PFSK-1 (cell line): ENCODE measurements around the gene MAFF.

Experiments used
- POLR2AphosphoS5 ChIP-seq: IDR thresholded peaks from 2 replicates; pipeline ENCODE4 v1.6.1; 2012; ENCODE audit warnings: low read depth, mild to moderate bottlenecking, control low read depth, low read length, moderate library complexity
- SIN3A ChIP-seq: IDR thresholded peaks from 2 replicates; pipeline ENCODE4 v1.6.1; 2012; ENCODE audit warnings: mild to moderate bottlenecking, low read length, moderate library complexity, borderline replicate concordance; ENCODE audit not compliant: insufficient read depth
- TAF1 ChIP-seq: IDR thresholded peaks from 2 replicates; pipeline ENCODE4 v1.6.1; 2012; ENCODE audit warnings: low read length, control low read depth, borderline replicate concordance; ENCODE audit not compliant: insufficient read depth
- TF ChIP-seq, protein P1 (sequence below), 2 experiments: IDR thresholded peaks; 2 replicates each; pipeline versions ENCODE4 v1.6.1 to v1.8.0; 2011 to 2012; ENCODE audit warnings: low read depth in 2 of 2, low read length in 2 of 2, control low read depth in 1 of 2, inconsistent platforms in 1 of 2, mild to moderate bottlenecking in 1 of 2, moderate library complexity in 1 of 2; ENCODE audit not compliant: insufficient read depth in 1 of 2

DNA sequence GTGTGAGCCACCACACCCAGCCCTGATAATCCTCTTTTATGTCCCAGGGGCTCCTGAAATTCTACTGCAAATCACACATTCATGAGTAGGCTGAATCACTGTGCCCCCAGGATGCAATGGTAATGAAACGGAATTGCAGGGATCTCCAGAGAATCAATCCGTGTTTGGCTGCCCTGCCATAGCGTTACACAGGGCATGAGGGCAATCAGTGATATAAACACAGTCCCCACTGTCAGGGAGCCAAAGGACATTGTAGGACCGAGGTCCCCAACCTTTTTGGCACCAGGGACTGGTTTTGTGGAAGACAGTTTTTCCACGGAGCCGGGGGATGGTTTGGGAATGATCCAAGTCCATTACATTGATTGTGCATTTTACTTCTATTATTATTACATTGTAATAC is 11.2 kb upstream of the MAFF start:
- no peak for TF ChIP-seq TAF1
- TF ChIP-seq, protein P1, sequence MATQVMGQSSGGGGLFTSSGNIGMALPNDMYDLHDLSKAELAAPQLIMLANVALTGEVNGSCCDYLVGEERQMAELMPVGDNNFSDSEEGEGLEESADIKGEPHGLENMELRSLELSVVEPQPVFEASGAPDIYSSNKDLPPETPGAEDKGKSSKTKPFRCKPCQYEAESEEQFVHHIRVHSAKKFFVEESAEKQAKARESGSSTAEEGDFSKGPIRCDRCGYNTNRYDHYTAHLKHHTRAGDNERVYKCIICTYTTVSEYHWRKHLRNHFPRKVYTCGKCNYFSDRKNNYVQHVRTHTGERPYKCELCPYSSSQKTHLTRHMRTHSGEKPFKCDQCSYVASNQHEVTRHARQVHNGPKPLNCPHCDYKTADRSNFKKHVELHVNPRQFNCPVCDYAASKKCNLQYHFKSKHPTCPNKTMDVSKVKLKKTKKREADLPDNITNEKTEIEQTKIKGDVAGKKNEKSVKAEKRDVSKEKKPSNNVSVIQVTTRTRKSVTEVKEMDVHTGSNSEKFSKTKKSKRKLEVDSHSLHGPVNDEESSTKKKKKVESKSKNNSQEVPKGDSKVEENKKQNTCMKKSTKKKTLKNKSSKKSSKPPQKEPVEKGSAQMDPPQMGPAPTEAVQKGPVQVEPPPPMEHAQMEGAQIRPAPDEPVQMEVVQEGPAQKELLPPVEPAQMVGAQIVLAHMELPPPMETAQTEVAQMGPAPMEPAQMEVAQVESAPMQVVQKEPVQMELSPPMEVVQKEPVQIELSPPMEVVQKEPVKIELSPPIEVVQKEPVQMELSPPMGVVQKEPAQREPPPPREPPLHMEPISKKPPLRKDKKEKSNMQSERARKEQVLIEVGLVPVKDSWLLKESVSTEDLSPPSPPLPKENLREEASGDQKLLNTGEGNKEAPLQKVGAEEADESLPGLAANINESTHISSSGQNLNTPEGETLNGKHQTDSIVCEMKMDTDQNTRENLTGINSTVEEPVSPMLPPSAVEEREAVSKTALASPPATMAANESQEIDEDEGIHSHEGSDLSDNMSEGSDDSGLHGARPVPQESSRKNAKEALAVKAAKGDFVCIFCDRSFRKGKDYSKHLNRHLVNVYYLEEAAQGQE (IDR thresholded peaks at IDR 0.05; ENCODE audit: insufficient read depth in 1 of 2, low read depth in 2 of 2, low read length in 2 of 2) = no peak
- no peak for TF ChIP-seq POLR2AphosphoS5
- no peak for TF ChIP-seq SIN3A
